Measurements from ENCODE around the gene PITX2. TPM values are rescaled to one million over a fixed set of nuclear protein-coding genes. Genes with fewer than 3 reads are reported as not detected.

Gene PITX2
- total RNA-seq: 0.49 and 4.1 TPM in 2 replicates

DNA sequence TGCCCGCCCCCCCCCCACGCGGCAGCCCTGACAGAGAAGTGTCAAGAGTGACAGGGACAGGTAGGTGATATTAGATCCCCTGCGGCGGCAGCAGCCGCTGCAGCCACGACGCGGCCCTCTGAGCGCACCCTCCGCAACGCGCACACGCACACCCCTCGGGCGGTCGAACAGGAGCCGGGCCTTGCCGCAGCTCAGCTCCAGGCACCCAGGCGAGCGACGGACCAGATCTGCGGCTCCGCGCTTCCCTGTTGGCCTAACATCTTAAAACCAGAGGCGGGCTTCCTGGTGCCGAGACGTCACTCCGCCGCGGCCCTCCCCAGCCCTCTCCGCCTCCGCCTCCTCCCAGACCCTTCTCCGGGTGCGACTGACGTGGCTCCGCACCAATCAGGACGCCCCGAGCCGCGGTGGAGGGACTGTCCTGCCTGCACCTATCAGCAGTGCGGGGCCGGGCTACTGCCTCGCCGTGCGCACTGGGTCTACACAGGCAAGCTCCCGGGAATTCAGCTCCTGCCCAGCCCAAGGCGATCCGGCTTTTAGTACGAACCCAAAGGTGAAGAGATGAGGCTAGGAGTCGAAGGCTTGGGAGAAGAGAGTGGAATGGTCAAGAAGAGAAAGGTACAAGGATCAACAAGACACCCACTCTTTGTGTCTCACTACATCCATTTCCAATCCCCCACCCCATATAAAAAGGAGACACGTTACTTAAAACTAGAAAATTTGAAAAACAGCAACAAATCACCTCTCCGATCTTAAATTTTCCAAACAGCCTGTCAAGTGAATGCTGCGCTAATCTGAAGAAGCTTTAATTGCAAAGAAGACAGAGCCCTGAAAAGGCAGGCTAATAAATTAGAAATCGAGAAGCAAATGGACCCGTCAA is at the start of gene PITX2:
Gene PITX2, minus strand, starts transcription at position 237 of the 877 bp plus-strand sequence. CDS start 617 bp downstream, outside the sequence.

Other genes starting within 250 kb of the PITX2 start
- gene ENPEP, start 146.9 kb downstream of the PITX2 start, total RNA-seq: 3.9 and 30.6 TPM in 2 replicates